GM12874 (cell line): Measurements from ENCODE around the gene DKC1.

Source experiments
- TF ChIP-seq, protein P1 (sequence below): IDR thresholded peaks from 2 replicates; pipeline ENCODE4 v1.5.1; 2011; ENCODE audit warnings: low read depth, mild to moderate bottlenecking, control low read depth, low read length, moderate library complexity; ENCODE audit not compliant: insufficient read depth

DKC1 gene

DNA sequence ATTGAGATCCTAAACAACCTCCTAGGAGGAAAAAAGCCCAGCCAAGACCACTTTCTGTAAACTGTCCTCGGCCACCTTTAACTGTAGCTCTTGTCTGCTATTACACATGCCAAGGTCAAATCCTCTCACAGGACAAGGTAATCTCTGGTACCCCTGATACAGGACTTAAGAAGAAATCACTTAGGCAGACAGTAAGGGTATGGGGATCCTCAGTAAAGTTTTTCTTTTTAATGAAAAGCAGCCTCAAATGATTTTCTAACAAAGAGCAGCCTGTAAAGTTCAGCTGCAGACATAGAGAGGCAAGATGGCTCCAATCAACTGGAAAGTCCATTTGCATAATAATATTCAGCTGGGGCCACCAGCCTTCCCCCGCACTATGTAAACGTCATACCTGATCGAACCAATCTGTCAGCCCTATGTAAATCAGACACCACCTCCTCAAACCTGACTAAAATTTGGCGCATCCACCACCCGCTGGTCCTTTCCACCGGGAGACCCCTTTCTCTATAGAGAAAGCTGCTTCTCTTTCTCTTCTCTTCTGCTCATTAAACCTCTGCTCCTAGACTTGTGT lies 57.2 kb downstream of the DKC1 start:
- TF ChIP-seq, protein P1, sequence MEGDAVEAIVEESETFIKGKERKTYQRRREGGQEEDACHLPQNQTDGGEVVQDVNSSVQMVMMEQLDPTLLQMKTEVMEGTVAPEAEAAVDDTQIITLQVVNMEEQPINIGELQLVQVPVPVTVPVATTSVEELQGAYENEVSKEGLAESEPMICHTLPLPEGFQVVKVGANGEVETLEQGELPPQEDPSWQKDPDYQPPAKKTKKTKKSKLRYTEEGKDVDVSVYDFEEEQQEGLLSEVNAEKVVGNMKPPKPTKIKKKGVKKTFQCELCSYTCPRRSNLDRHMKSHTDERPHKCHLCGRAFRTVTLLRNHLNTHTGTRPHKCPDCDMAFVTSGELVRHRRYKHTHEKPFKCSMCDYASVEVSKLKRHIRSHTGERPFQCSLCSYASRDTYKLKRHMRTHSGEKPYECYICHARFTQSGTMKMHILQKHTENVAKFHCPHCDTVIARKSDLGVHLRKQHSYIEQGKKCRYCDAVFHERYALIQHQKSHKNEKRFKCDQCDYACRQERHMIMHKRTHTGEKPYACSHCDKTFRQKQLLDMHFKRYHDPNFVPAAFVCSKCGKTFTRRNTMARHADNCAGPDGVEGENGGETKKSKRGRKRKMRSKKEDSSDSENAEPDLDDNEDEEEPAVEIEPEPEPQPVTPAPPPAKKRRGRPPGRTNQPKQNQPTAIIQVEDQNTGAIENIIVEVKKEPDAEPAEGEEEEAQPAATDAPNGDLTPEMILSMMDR = no peak

DNA sequence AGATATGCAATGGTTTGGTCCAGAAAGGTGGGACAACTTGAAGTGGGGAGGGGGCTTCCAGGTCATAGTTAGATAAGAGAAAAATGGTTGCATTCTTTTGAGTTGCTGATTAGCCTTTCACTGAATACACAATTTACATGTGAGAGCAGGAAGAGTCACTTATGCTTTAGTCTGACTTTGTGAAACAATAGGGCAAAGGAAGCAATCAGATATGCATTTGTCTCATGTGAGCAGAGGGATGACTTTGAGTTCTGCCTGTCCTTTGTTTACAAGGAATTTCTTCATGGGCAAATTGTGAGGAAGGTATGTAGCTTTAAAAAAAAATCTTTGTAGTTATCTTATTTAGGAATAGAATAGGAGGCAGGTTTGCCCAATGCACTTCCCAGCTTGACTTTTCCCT lies 58.9 kb downstream of the DKC1 start:
- TF ChIP-seq, protein P1 = no peak

DNA sequence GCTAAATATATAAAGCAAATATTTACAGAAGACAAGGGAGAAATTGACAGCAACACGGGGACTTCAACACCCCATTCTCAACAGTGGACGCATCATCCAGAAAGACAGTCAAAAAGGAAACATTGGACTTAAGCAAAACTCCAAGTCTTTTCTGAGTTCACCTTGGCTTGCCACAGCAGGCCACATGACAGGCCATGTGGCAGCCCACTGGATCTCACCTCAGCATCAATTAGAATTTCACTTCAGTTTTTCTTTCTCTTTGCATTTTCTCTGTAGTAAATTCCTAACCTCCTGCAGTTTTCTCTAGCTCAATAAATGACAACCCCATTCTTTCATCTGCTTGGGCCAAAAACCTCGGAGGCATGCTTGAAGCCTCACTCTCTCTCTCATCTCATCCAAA lies 59.4 kb downstream of the DKC1 start:
- TF ChIP-seq, protein P1 = no peak

DNA sequence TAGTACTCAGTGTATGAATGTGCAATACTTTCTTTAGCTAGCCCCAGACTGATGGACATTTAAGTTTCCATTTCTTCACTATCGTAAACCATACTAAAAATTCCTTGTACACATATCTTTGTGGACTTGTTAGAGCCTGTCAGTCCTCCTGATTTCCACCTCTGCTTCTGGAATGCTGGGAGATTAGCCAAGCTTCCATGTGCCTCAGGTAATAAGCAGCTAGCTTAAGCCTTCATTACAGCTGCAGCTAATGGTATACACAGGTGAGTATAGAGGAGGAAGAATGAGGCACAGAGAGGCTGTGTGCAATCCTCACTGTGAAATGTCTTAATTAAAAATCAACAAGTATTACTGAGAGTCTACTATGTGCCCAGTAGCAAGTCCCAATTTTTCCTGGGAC lies 62.0 kb downstream of the DKC1 start:
- TF ChIP-seq, protein P1 = no peak
